ENCODE results near the gene VPS37C. TPM values are rescaled to one million over a fixed set of nuclear protein-coding genes. Genes with fewer than 3 reads are reported as not detected.

Gene VPS37C
- total RNA-seq, 4 donors from 2014 or later = 26.4 to 36.3 (median 35.7) TPM

GRCh38 chr11:61082062-61082870 is 79.0 kb downstream of the VPS37C start:
- DNase-seq (ENCODE audit: low spot score in 2 of 2) = no peak
- Histone ChIP-seq H3K9me3 (no peaks in the 10 kb centered on the region), H3K4me1 (peaks cover 4% of the 10 kb centered on the region), H3K4me3 (no peak overlapping the region), H3K36me3 (no peaks in the 10 kb centered on the region), H3K27me3 (peaks cover 3% of the 10 kb centered on the region), H3K27ac (no peak overlapping the region)
- no peak for TF ChIP-seq POLR2A (IDR thresholded peaks at IDR 0.05)
- TF ChIP-seq POLR2AphosphoS5 (IDR thresholded peaks at IDR 0.05) = no peak
- no peak for TF ChIP-seq EP300 (IDR thresholded peaks at IDR 0.05)
- TF ChIP-seq, protein P1, sequence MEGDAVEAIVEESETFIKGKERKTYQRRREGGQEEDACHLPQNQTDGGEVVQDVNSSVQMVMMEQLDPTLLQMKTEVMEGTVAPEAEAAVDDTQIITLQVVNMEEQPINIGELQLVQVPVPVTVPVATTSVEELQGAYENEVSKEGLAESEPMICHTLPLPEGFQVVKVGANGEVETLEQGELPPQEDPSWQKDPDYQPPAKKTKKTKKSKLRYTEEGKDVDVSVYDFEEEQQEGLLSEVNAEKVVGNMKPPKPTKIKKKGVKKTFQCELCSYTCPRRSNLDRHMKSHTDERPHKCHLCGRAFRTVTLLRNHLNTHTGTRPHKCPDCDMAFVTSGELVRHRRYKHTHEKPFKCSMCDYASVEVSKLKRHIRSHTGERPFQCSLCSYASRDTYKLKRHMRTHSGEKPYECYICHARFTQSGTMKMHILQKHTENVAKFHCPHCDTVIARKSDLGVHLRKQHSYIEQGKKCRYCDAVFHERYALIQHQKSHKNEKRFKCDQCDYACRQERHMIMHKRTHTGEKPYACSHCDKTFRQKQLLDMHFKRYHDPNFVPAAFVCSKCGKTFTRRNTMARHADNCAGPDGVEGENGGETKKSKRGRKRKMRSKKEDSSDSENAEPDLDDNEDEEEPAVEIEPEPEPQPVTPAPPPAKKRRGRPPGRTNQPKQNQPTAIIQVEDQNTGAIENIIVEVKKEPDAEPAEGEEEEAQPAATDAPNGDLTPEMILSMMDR (IDR thresholded peaks at IDR 0.05) = no peak
- WGBS = 37% methylated on average over 8 of the region's 18 CpGs

- Histone ChIP-seq H3K27me3 (peaks cover 3% of the 10 kb centered on the region), H3K27ac (no peak overlapping the region), H3K4me1 (peaks cover 4% of the 10 kb centered on the region), H3K4me3 (no peak overlapping the region), H3K36me3 (no peaks in the 10 kb centered on the region), H3K9me3 (no peaks in the 10 kb centered on the region)
- no peak for DNase-seq (ENCODE audit: low spot score in 2 of 2)
- TF ChIP-seq POLR2AphosphoS5 (IDR thresholded peaks at IDR 0.05) (no peak), POLR2A (IDR thresholded peaks at IDR 0.05) (no peak), EP300 (IDR thresholded peaks at IDR 0.05) (no peak)
- TF ChIP-seq, protein P1 (IDR thresholded peaks at IDR 0.05) = no peak
- WGBS = 84% methylated on average over 8 of the region's 11 CpGs
These were observed 80.1 kb downstream of the VPS37C start for GRCh38 chr11:61080986-61081590.

- Histone ChIP-seq H3K4me1 (peaks cover 4% of the 10 kb centered on the region), H3K27me3 (peaks cover 3% of the 10 kb centered on the region), H3K4me3 (no peak overlapping the region), H3K27ac (no peak overlapping the region), H3K36me3 (no peaks in the 10 kb centered on the region), H3K9me3 (no peaks in the 10 kb centered on the region)
- DNase-seq (ENCODE audit: low spot score in 2 of 2) = no peak
- WGBS = 86% methylated on average over 8 of the region's 8 CpGs
- TF ChIP-seq EP300 (IDR thresholded peaks at IDR 0.05) (no peak), POLR2A (IDR thresholded peaks at IDR 0.05) (no peak), POLR2AphosphoS5 (IDR thresholded peaks at IDR 0.05) (no peak)
- TF ChIP-seq, protein P1 (IDR thresholded peaks at IDR 0.05) = no peak
These were observed 80.7 kb downstream of the VPS37C start for GRCh38 chr11:61080526-61080925.

Other genes starting within 250 kb of the VPS37C start
- 100 to 1,000 TPM in 3 of 4 donors, 10 to 100 TPM in 1; 67.4 to 128 (median 110) TPM for gene TMEM109, start 247.3 kb downstream of the VPS37C start, total RNA-seq
- gene TMEM132A, start 237.0 kb downstream of the VPS37C start, total RNA-seq = 1 to 10 TPM; 7.5 to 9.6 (median 8.0) TPM
- gene SLC15A3, start 209.2 kb downstream of the VPS37C start, total RNA-seq = 10 to 100 TPM in 2 of 4 donors, 1 to 10 TPM in 2; 1.7 to 10.5 (median 9.8) TPM
- 1 to 10 TPM in 2 of 4 donors, under 1 TPM in 2; 0.15 to 1.7 (median 1.2) TPM for gene CD6, start 189.7 kb downstream of the VPS37C start, total RNA-seq
- 1 to 10 TPM in 2 of 4 donors, under 1 TPM in 1, not detected in 1; 0.96 to 1.6 (median 1.2) TPM for gene CD5, start 58.9 kb downstream of the VPS37C start, total RNA-seq
- 1 to 10 TPM in 1 of 4 donors, not detected in 3; 2.2 TPM for gene PGA3, start 42.1 kb upstream of the VPS37C start, total RNA-seq
- gene PGA4, start 60.9 kb upstream of the VPS37C start, total RNA-seq = 1 to 10 TPM in 1 of 4 donors, not detected in 3; 4.8 TPM
- not detected for gene PGA5, start 79.7 kb upstream of the VPS37C start, total RNA-seq
- 1 to 10 TPM in 3 of 4 donors, under 1 TPM in 1; 0.26 to 1.7 (median 1.6) TPM for gene VWCE, start 133.9 kb upstream of the VPS37C start, total RNA-seq
- 100 to 1,000 TPM; 151 to 219 (median 182) TPM for gene DDB1, start 171.7 kb upstream of the VPS37C start, total RNA-seq
- gene TKFC, start 171.8 kb upstream of the VPS37C start, total RNA-seq = 10 to 100 TPM; 38.6 to 55.3 (median 47.8) TPM
- 100 to 1,000 TPM in 1 of 4 donors, 10 to 100 TPM in 3; 39.9 to 110 (median 79.8) TPM for gene CYB561A3, start 200.5 kb upstream of the VPS37C start, total RNA-seq
- gene TMEM138, start 200.9 kb upstream of the VPS37C start, total RNA-seq = 10 to 100 TPM; 22.3 to 43.5 (median 34.2) TPM
- 10 to 100 TPM in 1 of 4 donors, 1 to 10 TPM in 3; 6.0 to 15.4 (median 8.5) TPM for gene TMEM216, start 231.2 kb upstream of the VPS37C start, total RNA-seq